22Rv1 (cell line): ENCODE data around the gene TCL1B.

ENCODE experiments used
- CTCF ChIP-seq: fragments of 450-650 bp; IDR thresholded peaks from 2 replicates; pipeline ENCODE4 v1.5.1; 2017; ENCODE audit warnings: mild to moderate bottlenecking
- ZFX ChIP-seq: fragments of 450-650 bp; IDR thresholded peaks from 2 replicates; pipeline ENCODE4 v1.6.1; 2017; ENCODE audit warnings: antibody characterized with exemption, borderline replicate concordance

GRCh38 chr14:95659293-95659989, 26.8 kb upstream of the TCL1B start:
- TF ChIP-seq CTCF (no peak), ZFX (no peak)
